Measurements from ENCODE around the gene PROK1.

DNA sequence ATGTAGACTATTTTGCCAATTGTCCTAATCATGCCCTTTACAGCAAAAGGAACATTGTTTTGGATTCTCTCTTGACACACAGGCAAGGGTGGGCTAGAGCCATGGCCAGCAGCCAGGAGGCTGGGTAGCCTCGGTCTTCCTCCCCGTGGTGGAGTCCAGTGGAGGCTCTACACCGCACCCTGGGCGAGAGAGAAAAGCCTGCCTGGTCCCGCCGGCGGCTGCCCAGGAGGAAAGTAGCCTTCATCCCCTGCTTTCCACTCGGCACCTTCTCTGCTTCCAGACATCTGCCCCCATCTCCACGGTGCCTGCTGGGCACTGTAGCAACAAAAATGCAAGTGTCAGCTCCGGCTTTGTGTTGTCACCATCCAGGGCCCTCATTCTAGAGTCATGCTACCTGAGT is 21.6 kb downstream of the PROK1 start:
- TF ChIP-seq, protein P1, sequence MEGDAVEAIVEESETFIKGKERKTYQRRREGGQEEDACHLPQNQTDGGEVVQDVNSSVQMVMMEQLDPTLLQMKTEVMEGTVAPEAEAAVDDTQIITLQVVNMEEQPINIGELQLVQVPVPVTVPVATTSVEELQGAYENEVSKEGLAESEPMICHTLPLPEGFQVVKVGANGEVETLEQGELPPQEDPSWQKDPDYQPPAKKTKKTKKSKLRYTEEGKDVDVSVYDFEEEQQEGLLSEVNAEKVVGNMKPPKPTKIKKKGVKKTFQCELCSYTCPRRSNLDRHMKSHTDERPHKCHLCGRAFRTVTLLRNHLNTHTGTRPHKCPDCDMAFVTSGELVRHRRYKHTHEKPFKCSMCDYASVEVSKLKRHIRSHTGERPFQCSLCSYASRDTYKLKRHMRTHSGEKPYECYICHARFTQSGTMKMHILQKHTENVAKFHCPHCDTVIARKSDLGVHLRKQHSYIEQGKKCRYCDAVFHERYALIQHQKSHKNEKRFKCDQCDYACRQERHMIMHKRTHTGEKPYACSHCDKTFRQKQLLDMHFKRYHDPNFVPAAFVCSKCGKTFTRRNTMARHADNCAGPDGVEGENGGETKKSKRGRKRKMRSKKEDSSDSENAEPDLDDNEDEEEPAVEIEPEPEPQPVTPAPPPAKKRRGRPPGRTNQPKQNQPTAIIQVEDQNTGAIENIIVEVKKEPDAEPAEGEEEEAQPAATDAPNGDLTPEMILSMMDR (IDR thresholded peaks at IDR 0.05 in 2 of 3, conservative IDR thresholded peaks at IDR 0.05 in 1 of 3; ENCODE audit: borderline replicate concordance in 1 of 3, insufficient read depth in 1 of 3, low read depth in 2 of 3, low read length in 2 of 3) = no peak
- no peak for TF ChIP-seq FOSL1 (IDR thresholded peaks at IDR 0.05; ENCODE audit: low read depth)
- TF ChIP-seq, protein P2, sequence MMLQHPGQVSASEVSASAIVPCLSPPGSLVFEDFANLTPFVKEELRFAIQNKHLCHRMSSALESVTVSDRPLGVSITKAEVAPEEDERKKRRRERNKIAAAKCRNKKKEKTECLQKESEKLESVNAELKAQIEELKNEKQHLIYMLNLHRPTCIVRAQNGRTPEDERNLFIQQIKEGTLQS (IDR thresholded peaks at IDR 0.05) = no peak
- no peak for TF ChIP-seq CEBPB (IDR thresholded peaks at IDR 0.05; ENCODE audit: low read depth)
- no peak for TF ChIP-seq POLR2A (IDR thresholded peaks at IDR 0.05; ENCODE audit: borderline replicate concordance, extremely low read depth, insufficient read depth, insufficient read length)
- no peak for TF ChIP-seq YY1 (IDR thresholded peaks at IDR 0.05; ENCODE audit: extremely low read depth, insufficient replicate concordance, low read depth, low read length)
- no peak for TF ChIP-seq POLR2AphosphoS5 (IDR thresholded peaks at IDR 0.05; ENCODE audit: low read depth, low read length)
- no peak for TF ChIP-seq EZH2 (IDR thresholded peaks at IDR 0.05)
- TF ChIP-seq EZH2phosphoT487 (IDR thresholded peaks at IDR 0.05; ENCODE audit: borderline replicate concordance) = no peak
- no peak for TF ChIP-seq RAD21 (IDR thresholded peaks at IDR 0.05; ENCODE audit: low read depth)
- TF ChIP-seq EGR1 (IDR thresholded peaks at IDR 0.05; ENCODE audit: low read depth) = no peak

All from HCT116 (cell line).